ENCODE results near the gene LIG3.
A peak's percentile ranks its signal among the peaks of the same experiment; 100 is the strongest.
"Not testable (repeated sequence)": the region's sequence is repeated elsewhere in the genome, so short reads cannot be mapped to it uniquely, and the experiment has no call there.

LIG3 gene

GRCh38 chr17:34980353-34980680 is at the start of gene LIG3:
Gene LIG3, plus strand, starts transcription at chr17:34980512. Its CDS starts 2,494 bp downstream, at chr17:34983006.
- DNase-seq (ENCODE audit: low read depth in 2 of 2), result peak; percentile 89 to 91

GRCh38 chr17:34950780-34951179 is 29.5 kb upstream of the LIG3 start:
- not testable (repeated sequence) for DNase-seq (ENCODE audit: low read depth in 2 of 2)

DNA sequence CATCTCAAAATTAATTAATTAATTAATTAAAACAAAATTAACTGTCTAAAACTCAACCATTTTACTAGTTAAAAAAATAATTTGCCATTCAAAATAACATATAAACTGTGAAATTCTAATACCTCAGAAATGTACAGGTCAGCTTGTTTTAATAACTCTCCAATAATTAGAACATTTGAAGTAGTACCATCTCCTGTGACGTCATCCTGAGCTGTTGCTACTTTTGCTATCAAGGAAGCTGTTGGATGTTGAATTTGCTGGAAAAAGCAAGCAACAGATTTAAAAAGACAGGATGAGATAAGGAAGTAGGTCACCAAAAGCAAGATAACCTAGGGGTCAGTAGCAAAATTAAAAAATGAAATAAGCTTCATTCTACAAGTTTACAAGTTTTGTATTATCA is 21.9 kb upstream of the LIG3 start:
- no peak for DNase-seq (ENCODE audit: low read depth in 2 of 2)

DNA sequence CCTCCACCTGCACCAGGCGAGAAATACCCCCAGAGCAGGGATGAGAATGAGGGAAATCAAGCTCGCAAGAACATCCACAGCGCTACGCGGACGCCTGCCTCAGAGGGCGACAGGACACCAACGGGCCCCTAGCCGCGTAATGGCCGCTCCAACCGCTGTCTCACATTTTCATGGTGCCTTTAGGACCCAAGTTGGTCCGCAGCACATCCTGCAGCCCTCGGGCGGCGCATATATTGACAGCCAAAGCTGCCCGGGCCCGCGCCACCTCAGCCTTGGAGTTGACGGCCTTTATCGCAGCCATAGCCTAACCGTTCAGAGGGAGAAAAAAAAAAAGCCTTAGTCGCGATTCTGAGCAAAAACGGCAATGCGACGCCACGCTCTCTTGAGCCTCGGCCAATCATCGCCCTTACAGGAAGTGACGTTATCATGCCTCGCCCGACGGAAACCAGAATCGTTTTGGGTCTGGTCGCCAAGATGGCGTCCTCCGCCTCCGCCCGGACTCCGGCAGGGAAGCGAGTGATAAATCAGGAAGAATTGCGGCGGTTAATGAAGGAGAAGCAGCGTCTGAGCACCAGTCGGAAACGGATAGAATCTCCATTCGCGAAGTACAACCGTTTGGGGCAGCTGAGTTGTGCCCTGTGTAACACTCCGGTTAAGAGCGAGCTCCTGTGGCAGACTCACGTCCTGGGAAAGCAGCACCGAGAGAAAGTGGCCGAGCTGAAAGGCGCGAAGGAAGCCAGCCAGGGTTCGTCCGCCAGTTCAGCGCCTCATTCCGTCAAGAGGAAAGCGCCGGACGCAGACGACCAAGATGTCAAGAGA is 19.0 kb upstream of the LIG3 start, which contains the start of the genes CCT6B and ZNF830:
Gene CCT6B (minus strand): TSS at position 368 of the 819 bp plus-strand sequence. CDS start 67 bp downstream, at position 301.
Gene ZNF830 (plus strand): TSS at position 448 of the 819 bp plus-strand sequence. CDS start 27 bp downstream, at position 475.
- DNase-seq (ENCODE audit: low read depth in 2 of 2), result peak; percentile 74 to 80

- no peak for DNase-seq (ENCODE audit: low read depth in 2 of 2)
Observed at GRCh38 chr17:34974179-34974578, 6.1 kb upstream of the LIG3 start.

GRCh38 chr17:34974794-34975785 is 5.2 kb upstream of the LIG3 start:
- DNase-seq (ENCODE audit: low read depth in 2 of 2), result no peak

- DNase-seq (ENCODE audit: low read depth in 2 of 2), result no peak
Observed at GRCh38 chr17:34979153-34979552, 1.2 kb upstream of the LIG3 start.

DNA sequence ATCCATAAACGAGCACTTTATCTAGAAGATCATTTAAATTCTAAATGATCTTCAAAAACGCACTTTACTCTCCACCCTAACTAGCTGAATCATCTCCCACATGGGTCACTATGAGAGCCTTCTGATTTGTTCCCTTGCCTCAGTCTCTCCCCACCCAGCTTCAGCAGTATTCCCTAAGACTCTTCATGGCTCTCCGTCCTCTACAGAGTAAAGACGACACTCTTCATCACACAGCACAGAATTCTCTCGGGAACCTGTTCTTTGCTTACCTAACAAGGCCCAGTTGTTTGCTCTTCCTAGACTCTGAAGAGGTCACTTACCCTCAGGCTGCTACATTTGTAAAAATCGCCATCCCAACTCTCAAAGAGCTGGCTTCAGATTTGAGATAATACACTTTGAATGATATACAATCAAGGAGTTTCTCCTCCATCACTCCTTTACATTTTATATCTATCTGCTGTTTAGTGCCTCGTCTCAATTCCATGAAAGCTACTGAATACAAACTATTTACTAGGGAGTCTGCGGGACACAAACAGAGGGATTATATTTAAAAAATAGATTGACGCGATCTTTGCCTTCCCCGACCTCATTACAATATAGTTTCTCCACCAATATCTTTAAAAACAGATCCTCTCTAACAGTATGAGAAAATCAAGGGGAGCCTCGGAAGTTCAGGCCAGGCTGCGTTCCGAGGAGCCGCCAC is 511 bp upstream of the LIG3 start:
- no peak for DNase-seq (ENCODE audit: low read depth in 2 of 2)

DNA sequence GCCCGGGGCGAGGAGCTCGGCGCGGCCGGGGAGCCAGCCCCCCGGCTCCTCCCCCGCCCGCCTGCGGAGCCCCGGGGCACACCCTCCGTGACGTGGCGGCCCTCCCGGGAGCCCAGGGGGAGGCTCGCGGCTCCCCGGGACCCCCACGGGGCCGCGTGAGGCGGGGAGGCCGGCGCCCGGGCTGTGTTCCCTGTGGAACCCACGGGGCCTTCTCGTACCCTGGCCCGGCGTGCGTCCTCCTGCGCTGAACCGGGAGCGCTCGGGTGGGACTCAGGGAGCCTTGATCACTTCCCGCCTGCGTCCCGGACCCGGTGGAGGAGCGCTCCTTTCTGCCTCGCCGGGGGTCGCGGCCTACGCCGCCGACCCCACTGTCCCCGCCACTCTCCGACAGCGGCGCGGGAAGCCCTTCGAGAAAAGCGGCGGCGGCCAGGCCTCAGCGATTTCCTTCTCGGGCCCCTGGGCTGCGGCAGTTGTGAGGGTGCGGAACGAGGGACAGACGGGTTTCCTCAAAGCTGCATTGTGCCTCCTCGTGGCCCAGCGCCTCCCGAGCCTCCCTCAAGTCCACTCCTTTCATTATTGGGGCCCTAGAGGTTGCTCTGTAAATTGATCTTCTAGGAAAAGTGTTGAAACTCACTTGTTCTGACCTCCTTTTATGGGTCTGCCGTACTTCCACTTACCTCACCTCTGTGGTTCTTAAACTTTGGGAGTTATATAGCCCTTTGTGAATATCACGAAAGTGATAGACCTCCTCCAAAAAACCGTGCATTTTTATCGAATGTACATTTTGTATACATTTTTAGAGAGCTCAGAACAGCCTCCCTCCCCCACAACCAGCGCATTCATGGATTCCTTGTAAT is 597 bp downstream of the LIG3 start:
- DNase-seq (ENCODE audit: low read depth in 2 of 2), result peak; percentile 73 to 75

DNA sequence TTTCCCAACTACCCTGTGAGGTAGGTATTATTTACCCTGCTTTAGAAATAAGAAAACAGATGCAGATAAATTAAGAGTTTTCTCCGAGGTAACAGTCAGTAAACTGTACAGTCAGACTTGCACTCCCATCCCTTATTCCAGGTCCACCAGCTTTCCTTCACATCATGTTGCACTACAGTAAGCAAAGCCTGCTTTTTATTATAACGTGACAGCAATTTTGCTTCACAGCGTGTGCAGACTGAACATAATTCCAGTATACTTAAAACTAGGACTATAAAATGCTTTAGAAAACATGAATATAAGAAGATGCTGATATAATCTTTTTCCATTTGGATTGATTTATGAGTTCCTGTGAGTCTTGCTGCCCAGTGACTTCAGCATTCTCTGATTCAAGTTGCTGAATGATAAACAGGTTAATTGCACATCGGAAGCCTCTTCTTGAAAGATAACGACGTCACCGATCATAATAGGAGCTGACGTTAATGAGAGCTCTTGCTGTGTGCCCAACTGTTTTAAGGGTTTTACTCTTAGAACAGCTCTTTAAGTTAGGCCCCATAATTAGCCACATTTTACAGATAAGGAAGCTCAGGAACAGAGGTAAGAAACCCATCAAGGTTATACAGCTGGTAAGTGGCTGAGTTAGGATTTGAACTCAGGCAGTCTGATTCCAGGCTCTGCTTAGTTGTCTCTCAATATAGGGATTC is 1.4 kb downstream of the LIG3 start:
- DNase-seq (ENCODE audit: low read depth in 2 of 2), result no peak

GRCh38 chr17:34987232-34987631 is 6.9 kb downstream of the LIG3 start:
- DNase-seq (ENCODE audit: low read depth in 2 of 2), result no peak

GRCh38 chr17:34988644-34989043 is 8.3 kb downstream of the LIG3 start:
- DNase-seq (ENCODE audit: low read depth in 2 of 2), result no peak

DNA sequence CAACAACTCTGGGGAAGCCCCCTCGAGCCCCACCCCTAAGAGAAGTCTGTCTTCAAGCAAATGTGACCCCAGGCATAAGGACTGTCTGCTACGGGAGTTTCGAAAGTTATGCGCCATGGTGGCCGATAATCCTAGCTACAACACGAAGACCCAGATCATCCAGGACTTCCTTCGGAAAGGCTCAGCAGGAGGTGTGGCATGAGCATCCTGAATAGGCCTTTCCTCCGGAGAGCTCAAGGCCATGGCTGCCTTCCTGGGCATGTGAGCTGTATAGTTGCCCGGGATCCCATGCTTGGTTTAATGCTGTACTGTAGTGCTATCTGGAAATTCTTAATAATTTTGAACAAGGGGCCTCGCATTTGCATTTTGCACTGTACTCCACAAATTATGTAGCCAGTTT is 9.2 kb downstream of the LIG3 start:
- DNase-seq (ENCODE audit: low read depth in 2 of 2), result no peak

GRCh38 chr17:34990921-34991365 is 10.6 kb downstream of the LIG3 start:
- DNase-seq (ENCODE audit: low read depth in 2 of 2), result no peak

- no peak for DNase-seq (ENCODE audit: low read depth in 2 of 2)
Observed at GRCh38 chr17:34991606-34992005, 11.3 kb downstream of the LIG3 start.

DNA sequence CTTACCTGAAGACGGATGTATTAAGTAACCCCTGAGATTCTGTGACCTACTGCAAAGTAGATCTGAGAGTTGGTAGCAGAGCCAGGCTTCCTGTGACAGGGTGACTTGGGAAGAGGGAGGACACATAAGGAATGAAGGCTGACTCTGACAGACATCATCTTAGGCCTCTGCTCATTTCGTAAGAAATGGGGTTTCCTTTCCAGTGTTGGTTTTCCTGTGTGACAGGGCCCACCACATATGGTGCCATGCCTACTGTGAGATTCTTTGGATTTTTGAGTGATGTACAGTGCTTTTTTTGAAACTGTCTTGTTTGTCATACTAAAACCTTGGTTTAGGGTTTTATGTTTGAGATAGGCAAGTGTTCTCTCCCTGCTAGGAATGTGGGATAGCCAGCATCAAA is 12.7 kb downstream of the LIG3 start:
- no peak for DNase-seq (ENCODE audit: low read depth in 2 of 2)

- no peak for DNase-seq (ENCODE audit: low read depth in 2 of 2)
Observed at GRCh38 chr17:34996422-34997285, 16.3 kb downstream of the LIG3 start.

DNA sequence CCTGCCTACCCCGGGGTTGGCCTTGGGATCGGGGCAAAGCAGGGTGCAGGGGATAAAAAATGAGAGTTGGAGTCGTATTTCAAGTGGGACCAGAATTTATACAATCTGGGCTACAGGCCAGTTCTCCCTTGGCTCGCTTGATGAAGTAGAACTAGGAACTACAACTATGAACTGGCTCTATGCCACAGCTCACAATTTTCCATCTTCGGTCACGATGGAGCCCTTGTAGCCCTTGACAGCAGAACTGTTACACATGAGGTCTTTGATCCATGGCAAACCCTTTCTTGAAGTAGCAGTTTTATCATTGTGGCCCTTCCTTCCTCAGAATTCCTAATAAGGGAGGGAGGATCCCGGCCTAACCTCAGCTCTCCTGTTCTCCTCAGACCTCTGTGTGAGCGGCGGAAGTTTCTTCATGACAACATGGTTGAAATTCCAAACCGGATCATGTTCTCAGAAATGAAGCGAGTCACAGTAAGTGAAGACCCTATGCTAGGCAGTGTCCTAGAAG is 17.1 kb downstream of the LIG3 start:
- no peak for DNase-seq (ENCODE audit: low read depth in 2 of 2)

DNA sequence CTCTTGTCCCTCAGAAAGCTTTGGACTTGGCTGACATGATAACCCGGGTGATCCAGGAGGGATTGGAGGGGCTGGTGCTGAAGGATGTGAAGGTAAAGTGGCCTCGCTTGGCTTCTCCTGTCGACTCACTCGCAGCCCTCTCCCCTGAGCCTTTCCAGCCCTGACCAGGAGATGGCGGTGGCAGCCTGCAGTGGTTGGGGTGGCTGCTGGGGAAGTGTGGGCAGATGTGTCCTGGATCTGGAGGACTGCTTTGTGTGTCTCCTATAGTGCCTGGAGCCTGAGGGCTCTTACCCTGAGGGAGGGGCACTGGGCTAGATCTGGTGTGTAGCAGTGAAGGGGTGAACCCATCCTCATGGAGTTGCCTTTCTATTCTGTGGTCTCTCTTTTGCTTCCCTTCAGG is 17.9 kb downstream of the LIG3 start:
- DNase-seq (ENCODE audit: low read depth in 2 of 2), result peak; percentile 68 to 77
